ENCODE results near the gene PIK3R4.

DNA sequence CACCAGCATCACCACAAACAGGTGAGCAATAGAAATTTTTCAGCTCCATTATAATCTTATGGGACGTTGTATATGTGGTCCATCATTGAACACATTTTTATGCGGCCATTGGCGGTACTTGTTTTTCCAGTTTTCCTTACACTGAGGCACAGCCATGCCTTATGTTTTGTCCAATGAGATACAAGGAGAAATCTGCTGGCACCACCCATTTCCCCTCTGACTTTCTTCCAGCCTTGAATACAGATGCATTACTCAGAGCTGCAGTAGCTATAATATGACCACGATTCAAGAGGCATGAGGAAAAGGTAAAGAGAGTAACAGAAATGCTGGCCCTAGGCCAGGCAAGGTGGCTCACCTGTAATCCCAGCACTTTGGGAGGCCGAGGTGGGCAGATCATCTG, 9.0 kb upstream of the PIK3R4 start:
- TF ChIP-seq, protein P1, sequence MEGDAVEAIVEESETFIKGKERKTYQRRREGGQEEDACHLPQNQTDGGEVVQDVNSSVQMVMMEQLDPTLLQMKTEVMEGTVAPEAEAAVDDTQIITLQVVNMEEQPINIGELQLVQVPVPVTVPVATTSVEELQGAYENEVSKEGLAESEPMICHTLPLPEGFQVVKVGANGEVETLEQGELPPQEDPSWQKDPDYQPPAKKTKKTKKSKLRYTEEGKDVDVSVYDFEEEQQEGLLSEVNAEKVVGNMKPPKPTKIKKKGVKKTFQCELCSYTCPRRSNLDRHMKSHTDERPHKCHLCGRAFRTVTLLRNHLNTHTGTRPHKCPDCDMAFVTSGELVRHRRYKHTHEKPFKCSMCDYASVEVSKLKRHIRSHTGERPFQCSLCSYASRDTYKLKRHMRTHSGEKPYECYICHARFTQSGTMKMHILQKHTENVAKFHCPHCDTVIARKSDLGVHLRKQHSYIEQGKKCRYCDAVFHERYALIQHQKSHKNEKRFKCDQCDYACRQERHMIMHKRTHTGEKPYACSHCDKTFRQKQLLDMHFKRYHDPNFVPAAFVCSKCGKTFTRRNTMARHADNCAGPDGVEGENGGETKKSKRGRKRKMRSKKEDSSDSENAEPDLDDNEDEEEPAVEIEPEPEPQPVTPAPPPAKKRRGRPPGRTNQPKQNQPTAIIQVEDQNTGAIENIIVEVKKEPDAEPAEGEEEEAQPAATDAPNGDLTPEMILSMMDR (IDR thresholded peaks at IDR 0.05): no peak
- no peak for TF ChIP-seq POLR2A (IDR thresholded peaks at IDR 0.05)

Measured in Peyer's patch (tissue), 4 donors.